ENCODE data around the gene NOL6.

Gene NOL6

DNA sequence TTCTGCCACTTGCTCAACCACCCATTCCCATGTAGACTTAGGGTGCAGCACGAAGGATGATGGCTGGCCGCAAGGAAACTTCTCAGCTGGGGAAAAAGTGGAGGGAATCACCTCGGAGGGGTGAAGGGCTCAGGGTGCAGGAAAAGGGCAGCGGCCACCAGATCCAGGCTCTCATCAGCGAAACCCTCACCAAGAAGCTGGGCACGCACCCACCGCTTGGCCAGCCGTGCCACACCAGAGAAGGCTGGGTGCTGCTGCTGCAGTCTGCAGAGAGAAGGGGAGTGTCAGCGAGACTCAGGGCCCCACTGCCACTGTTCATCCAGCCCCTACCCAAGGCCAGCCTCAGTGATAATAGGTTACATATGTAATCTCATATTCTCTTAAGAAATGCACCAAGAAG is 8.6 kb downstream of the NOL6 start:
- DNase-seq (ENCODE audit: extremely low read depth, low read depth): no peak
- no peak for TF ChIP-seq CTCF (IDR thresholded peaks at IDR 0.05; ENCODE audit: low read depth, low read length, missing control alignments)
- H3K4me3 ChIP-seq (replicated peaks; ENCODE audit: low read depth, low read length): no peak overlapping the region

GRCh38 chr9:33464045-33464636 is 9.6 kb downstream of the NOL6 start:
- no peak for DNase-seq (ENCODE audit: extremely low read depth, low read depth)
- no peak overlapping the region for H3K4me3 ChIP-seq (replicated peaks; ENCODE audit: low read depth, low read length)
- TF ChIP-seq CTCF (IDR thresholded peaks at IDR 0.05; ENCODE audit: low read depth, low read length, missing control alignments): no peak

GRCh38 chr9:33463151-33463550 is 10.6 kb downstream of the NOL6 start:
- no peak for TF ChIP-seq CTCF (IDR thresholded peaks at IDR 0.05; ENCODE audit: low read depth, low read length, missing control alignments)
- no peak overlapping the region for H3K4me3 ChIP-seq (replicated peaks; ENCODE audit: low read depth, low read length)
- no peak for DNase-seq (ENCODE audit: extremely low read depth, low read depth)

GRCh38 chr9:33461492-33461891 is 12.2 kb downstream of the NOL6 start:
- no peak for DNase-seq (ENCODE audit: extremely low read depth, low read depth)
- TF ChIP-seq CTCF (IDR thresholded peaks at IDR 0.05; ENCODE audit: low read depth, low read length, missing control alignments): no peak
- H3K4me3 ChIP-seq (replicated peaks; ENCODE audit: low read depth, low read length): no peak overlapping the region

DNA sequence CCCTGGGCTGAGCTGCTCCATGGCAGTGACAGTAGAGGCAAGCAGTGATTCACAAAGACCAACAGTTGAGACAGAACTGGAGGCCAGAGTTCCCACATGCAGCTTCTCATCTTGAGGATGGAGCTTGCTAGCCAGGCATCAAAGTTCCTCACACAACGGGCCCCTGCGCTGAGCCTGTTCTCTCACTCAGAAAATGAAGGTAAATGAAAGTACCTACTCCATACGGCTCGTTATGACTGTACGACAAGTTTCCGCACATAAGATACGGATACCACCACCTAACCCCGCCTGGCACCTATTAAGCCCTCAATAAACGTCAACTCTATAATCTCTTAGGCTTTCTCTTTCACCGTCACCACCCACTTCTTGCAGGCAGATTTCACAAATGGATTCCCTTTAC is 12.9 kb downstream of the NOL6 start:
- TF ChIP-seq CTCF (IDR thresholded peaks at IDR 0.05; ENCODE audit: low read depth, low read length, missing control alignments): no peak
- no peak for DNase-seq (ENCODE audit: extremely low read depth, low read depth)
- no peak overlapping the region for H3K4me3 ChIP-seq (replicated peaks; ENCODE audit: low read depth, low read length)

DNA sequence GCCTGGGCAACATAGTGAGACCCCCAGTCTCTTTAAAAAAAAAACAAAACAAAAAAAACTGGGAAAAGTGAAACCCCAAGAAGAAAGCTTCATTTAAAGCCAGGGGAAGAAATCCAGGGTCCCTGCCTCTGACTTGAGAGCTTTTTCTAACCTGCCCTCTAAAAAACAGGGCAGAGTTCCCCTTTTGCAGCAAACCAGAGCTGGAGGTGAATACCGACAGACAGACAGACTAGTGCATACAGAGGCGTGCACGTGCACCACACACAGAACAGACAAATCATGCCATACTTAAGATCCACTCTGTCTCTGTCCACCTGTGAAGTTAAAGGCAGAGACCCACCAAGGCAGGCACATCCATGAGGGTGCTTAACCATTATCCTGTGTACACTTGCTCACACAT is 14.6 kb downstream of the NOL6 start:
- no peak for TF ChIP-seq CTCF (IDR thresholded peaks at IDR 0.05; ENCODE audit: low read depth, low read length, missing control alignments)
- no peak overlapping the region for H3K4me3 ChIP-seq (replicated peaks; ENCODE audit: low read depth, low read length)
- no peak for DNase-seq (ENCODE audit: extremely low read depth, low read depth)

GRCh38 chr9:33458444-33458843 is 15.3 kb downstream of the NOL6 start:
- TF ChIP-seq CTCF (IDR thresholded peaks at IDR 0.05; ENCODE audit: low read depth, low read length, missing control alignments): no peak
- no peak for DNase-seq (ENCODE audit: extremely low read depth, low read depth)
- no peak overlapping the region for H3K4me3 ChIP-seq (replicated peaks; ENCODE audit: low read depth, low read length)

Data from HFF-Myc (cell line).